Measurements from ENCODE around the gene ODC1.
A peak's percentile ranks its signal among the peaks of the same experiment; 100 is the strongest.

The ODC1 gene

DNA sequence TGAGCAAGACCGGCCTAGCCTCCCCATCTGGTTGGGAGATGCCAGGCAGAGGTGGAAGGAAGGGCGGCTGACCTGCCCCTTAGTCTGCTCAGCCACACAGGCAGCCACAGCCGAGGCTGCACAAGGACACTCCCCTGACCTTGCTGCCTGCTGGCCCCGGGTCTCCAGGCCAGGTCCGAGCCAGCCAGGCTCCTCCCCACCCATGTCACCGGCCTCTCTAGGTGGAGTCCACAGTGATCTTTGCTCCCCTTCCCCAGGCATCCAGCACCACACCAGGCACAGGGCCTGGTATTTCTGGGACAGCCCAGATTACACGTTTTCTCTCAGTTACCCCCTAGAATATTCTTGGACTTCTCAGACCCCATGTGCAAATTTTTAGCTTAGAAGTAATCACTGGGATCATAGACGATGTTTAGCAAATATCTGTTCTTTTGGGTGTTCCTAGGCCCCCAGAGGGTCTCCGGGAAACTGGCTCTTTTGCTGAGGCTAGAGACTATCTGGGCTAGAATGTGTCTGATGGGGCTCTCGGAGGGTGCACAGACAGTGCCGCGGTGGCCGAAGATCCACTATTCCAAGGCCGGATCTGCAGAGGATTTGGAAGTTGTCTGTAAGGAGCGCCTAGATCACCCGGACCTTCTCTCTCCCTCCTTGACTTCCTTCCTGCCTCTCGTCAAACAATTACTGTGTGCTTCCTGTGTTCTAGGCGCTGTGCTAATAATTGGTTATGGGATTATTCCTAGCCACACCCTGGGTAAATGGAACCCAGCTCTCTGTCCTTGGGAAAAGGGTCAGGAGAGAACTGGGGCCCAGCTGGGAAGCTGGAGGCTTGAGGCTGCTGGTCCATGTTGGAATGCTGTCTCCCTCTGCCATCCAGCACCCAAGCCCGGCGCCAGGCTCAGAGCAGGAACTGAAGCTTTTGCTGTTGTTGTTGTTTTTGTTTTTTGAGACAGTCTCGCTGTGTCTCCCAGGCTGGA lies 46.9 kb downstream of the ODC1 start:
- Histone ChIP-seq H3K9me3 (ENCODE audit: low read length) (no peaks in the 10 kb centered on the region), H3K27me3 (ENCODE audit: control insufficient read depth in 1 of 2, insufficient read depth in 2 of 2, low read length in 2 of 2) (no peaks in the 10 kb centered on the region), H3K4me3 (ENCODE audit: low read depth in 1 of 2, low read length in 2 of 2) (no peak overlapping the region), H3K36me3 (ENCODE audit: insufficient read depth, low read length) (no peaks in the 10 kb centered on the region), H3K4me1 (ENCODE audit: insufficient read depth, low read length) (peaks cover 52% of the 10 kb centered on the region), H3K27ac (ENCODE audit: low read depth, low read length) (peak overlapping the region; percentile 51), H3K9ac (ENCODE audit: low read length) (no peak overlapping the region)

GRCh38 chr2:10400568-10400977 lies 47.6 kb downstream of the ODC1 start:
- Histone ChIP-seq H3K27me3 (ENCODE audit: control insufficient read depth in 1 of 2, insufficient read depth in 2 of 2, low read length in 2 of 2) (no peaks in the 10 kb centered on the region), H3K27ac (ENCODE audit: low read depth, low read length) (peak overlapping the region; percentile 67), H3K9me3 (ENCODE audit: low read length) (no peaks in the 10 kb centered on the region), H3K4me1 (ENCODE audit: insufficient read depth, low read length) (peaks cover 45% of the 10 kb centered on the region), H3K36me3 (ENCODE audit: insufficient read depth, low read length) (no peaks in the 10 kb centered on the region), H3K4me3 (ENCODE audit: low read depth in 1 of 2, low read length in 2 of 2) (no peak overlapping the region), H3K9ac (ENCODE audit: low read length) (no peak overlapping the region)

- Histone ChIP-seq H3K27ac (ENCODE audit: low read depth, low read length) (peak overlapping the region; percentile 67), H3K4me1 (ENCODE audit: insufficient read depth, low read length) (peaks cover 39% of the 10 kb centered on the region)
Measured at GRCh38 chr2:10400002-10400401, 48.1 kb downstream of the ODC1 start.

GRCh38 chr2:10399358-10399757 lies 48.8 kb downstream of the ODC1 start:
- H3K27ac ChIP-seq (ENCODE audit: low read depth, low read length), result no peak overlapping the region

More at GRCh38 chr2:10400002-10400401, 48.1 kb downstream of the ODC1 start:
- no peaks in the 10 kb centered on the region for H3K9me3 ChIP-seq (ENCODE audit: low read length)
- no peak overlapping the region for H3K9ac ChIP-seq (ENCODE audit: low read length)
- H3K36me3 ChIP-seq (ENCODE audit: insufficient read depth, low read length), result no peaks in the 10 kb centered on the region
- no peak overlapping the region for H3K4me3 ChIP-seq (ENCODE audit: low read depth in 1 of 2, low read length in 2 of 2)
- no peaks in the 10 kb centered on the region for H3K27me3 ChIP-seq (ENCODE audit: control insufficient read depth in 1 of 2, insufficient read depth in 2 of 2, low read length in 2 of 2)

GRCh38 chr2:10398496-10398895 lies 49.6 kb downstream of the ODC1 start:
- Histone ChIP-seq H3K36me3 (ENCODE audit: insufficient read depth, low read length) (no peaks in the 10 kb centered on the region), H3K27ac (ENCODE audit: low read depth, low read length) (no peak overlapping the region), H3K4me1 (ENCODE audit: insufficient read depth, low read length) (peaks cover 24% of the 10 kb centered on the region), H3K27me3 (ENCODE audit: control insufficient read depth in 1 of 2, insufficient read depth in 2 of 2, low read length in 2 of 2) (no peaks in the 10 kb centered on the region), H3K4me3 (ENCODE audit: low read depth in 1 of 2, low read length in 2 of 2) (no peak overlapping the region), H3K9ac (ENCODE audit: low read length) (no peak overlapping the region), H3K9me3 (ENCODE audit: low read length) (no peaks in the 10 kb centered on the region)

More at GRCh38 chr2:10399358-10399757, 48.8 kb downstream of the ODC1 start:
- Histone ChIP-seq H3K9me3 (ENCODE audit: low read length) (no peaks in the 10 kb centered on the region), H3K4me3 (ENCODE audit: low read depth in 1 of 2, low read length in 2 of 2) (no peak overlapping the region), H3K36me3 (ENCODE audit: insufficient read depth, low read length) (no peaks in the 10 kb centered on the region), H3K27me3 (ENCODE audit: control insufficient read depth in 1 of 2, insufficient read depth in 2 of 2, low read length in 2 of 2) (no peaks in the 10 kb centered on the region), H3K9ac (ENCODE audit: low read length) (no peak overlapping the region), H3K4me1 (ENCODE audit: insufficient read depth, low read length) (peaks cover 32% of the 10 kb centered on the region)

DNA sequence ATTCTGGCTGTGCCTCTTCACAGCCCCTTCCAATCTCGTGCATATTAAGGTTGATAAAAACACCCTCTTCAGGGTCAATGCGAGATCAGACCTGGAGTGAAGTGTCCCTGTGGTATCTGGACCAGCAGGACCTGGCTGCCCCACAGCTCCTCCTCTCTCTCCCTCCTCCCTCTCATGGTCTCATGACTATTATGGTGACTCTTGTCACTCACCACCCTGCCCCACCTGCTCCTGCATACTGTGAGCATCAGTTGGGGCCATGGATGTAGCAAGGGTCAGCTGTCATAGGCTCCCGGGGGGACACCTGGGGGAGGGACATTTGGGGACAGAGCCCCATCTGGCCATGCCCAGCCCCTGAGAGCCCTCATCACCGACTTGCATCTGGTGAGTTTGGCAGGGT lies 50.2 kb downstream of the ODC1 start:
- no peak overlapping the region for H3K4me3 ChIP-seq (ENCODE audit: low read depth in 1 of 2, low read length in 2 of 2)
- H3K27me3 ChIP-seq (ENCODE audit: control insufficient read depth in 1 of 2, insufficient read depth in 2 of 2, low read length in 2 of 2), result no peaks in the 10 kb centered on the region
- no peaks in the 10 kb centered on the region for H3K9me3 ChIP-seq (ENCODE audit: low read length)
- peaks cover 22% of the 10 kb centered on the region for H3K4me1 ChIP-seq (ENCODE audit: insufficient read depth, low read length)
- no peaks in the 10 kb centered on the region for H3K36me3 ChIP-seq (ENCODE audit: insufficient read depth, low read length)
- no peak overlapping the region for H3K9ac ChIP-seq (ENCODE audit: low read length)
- no peak overlapping the region for H3K27ac ChIP-seq (ENCODE audit: low read depth, low read length)

GRCh38 chr2:10397297-10397875 lies 50.7 kb downstream of the ODC1 start:
- H3K27ac ChIP-seq (ENCODE audit: low read depth, low read length), result no peak overlapping the region
- H3K4me1 ChIP-seq (ENCODE audit: insufficient read depth, low read length), result peaks cover 17% of the 10 kb centered on the region
- no peak overlapping the region for H3K9ac ChIP-seq (ENCODE audit: low read length)
- H3K4me3 ChIP-seq (ENCODE audit: low read depth in 1 of 2, low read length in 2 of 2), result no peak overlapping the region
- no peaks in the 10 kb centered on the region for H3K9me3 ChIP-seq (ENCODE audit: low read length)
- H3K27me3 ChIP-seq (ENCODE audit: control insufficient read depth in 1 of 2, insufficient read depth in 2 of 2, low read length in 2 of 2), result no peaks in the 10 kb centered on the region
- no peaks in the 10 kb centered on the region for H3K36me3 ChIP-seq (ENCODE audit: insufficient read depth, low read length)

DNA sequence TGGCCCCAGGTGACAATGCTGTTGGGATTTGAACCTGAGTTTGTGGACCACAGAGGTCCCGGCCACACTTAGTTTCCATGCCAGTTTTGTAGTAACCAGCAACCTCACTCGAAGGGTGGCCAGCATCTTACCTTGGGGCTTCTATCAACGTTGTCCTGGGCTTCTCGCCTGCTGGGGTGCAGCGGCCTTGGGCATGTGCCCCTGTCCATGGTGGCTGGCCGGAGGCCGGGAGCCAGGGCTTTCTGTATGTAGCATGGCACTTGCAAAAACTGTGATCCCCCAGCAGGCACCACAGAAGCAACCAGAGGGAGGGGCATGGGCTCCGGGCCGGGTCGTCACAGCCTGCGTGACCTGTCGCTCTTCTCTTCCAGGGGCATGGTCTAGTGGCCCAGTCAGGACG lies 51.7 kb downstream of the ODC1 start:
- H3K4me1 ChIP-seq (ENCODE audit: insufficient read depth, low read length), result peaks cover 9% of the 10 kb centered on the region
- no peaks in the 10 kb centered on the region for H3K9me3 ChIP-seq (ENCODE audit: low read length)
- no peak overlapping the region for H3K4me3 ChIP-seq (ENCODE audit: low read depth in 1 of 2, low read length in 2 of 2)
- no peaks in the 10 kb centered on the region for H3K27me3 ChIP-seq (ENCODE audit: control insufficient read depth in 1 of 2, insufficient read depth in 2 of 2, low read length in 2 of 2)
- H3K9ac ChIP-seq (ENCODE audit: low read length), result no peak overlapping the region
- no peak overlapping the region for H3K27ac ChIP-seq (ENCODE audit: low read depth, low read length)
- no peaks in the 10 kb centered on the region for H3K36me3 ChIP-seq (ENCODE audit: insufficient read depth, low read length)

GRCh38 chr2:10395893-10396292 lies 52.2 kb downstream of the ODC1 start:
- H3K4me1 ChIP-seq (ENCODE audit: insufficient read depth, low read length), result peaks cover 5% of the 10 kb centered on the region
- H3K9me3 ChIP-seq (ENCODE audit: low read length), result no peaks in the 10 kb centered on the region
- no peak overlapping the region for H3K27ac ChIP-seq (ENCODE audit: low read depth, low read length)
- H3K4me3 ChIP-seq (ENCODE audit: low read depth in 1 of 2, low read length in 2 of 2), result no peak overlapping the region
- no peak overlapping the region for H3K9ac ChIP-seq (ENCODE audit: low read length)
- no peaks in the 10 kb centered on the region for H3K36me3 ChIP-seq (ENCODE audit: insufficient read depth, low read length)
- no peaks in the 10 kb centered on the region for H3K27me3 ChIP-seq (ENCODE audit: control insufficient read depth in 1 of 2, insufficient read depth in 2 of 2, low read length in 2 of 2)

- H3K4me3 ChIP-seq (ENCODE audit: low read depth in 1 of 2, low read length in 2 of 2), result no peak overlapping the region
- no peaks in the 10 kb centered on the region for H3K9me3 ChIP-seq (ENCODE audit: low read length)
- H3K27ac ChIP-seq (ENCODE audit: low read depth, low read length), result no peak overlapping the region
- H3K27me3 ChIP-seq (ENCODE audit: control insufficient read depth in 1 of 2, insufficient read depth in 2 of 2, low read length in 2 of 2), result no peaks in the 10 kb centered on the region
- no peak overlapping the region for H3K9ac ChIP-seq (ENCODE audit: low read length)
- H3K36me3 ChIP-seq (ENCODE audit: insufficient read depth, low read length), result no peaks in the 10 kb centered on the region
- peaks cover 10% of the 10 kb centered on the region for H3K4me1 ChIP-seq (ENCODE audit: insufficient read depth, low read length)
Measured at GRCh38 chr2:10393640-10393982, 54.5 kb downstream of the ODC1 start.

GRCh38 chr2:10392951-10393639 lies 55.0 kb downstream of the ODC1 start:
- H3K4me3 ChIP-seq (ENCODE audit: low read depth in 1 of 2, low read length in 2 of 2), result no peak overlapping the region
- H3K4me1 ChIP-seq (ENCODE audit: insufficient read depth, low read length), result peaks cover 10% of the 10 kb centered on the region
- no peaks in the 10 kb centered on the region for H3K36me3 ChIP-seq (ENCODE audit: insufficient read depth, low read length)
- H3K9me3 ChIP-seq (ENCODE audit: low read length), result no peaks in the 10 kb centered on the region
- H3K27me3 ChIP-seq (ENCODE audit: control insufficient read depth in 1 of 2, insufficient read depth in 2 of 2, low read length in 2 of 2), result no peaks in the 10 kb centered on the region
- no peak overlapping the region for H3K9ac ChIP-seq (ENCODE audit: low read length)
- H3K27ac ChIP-seq (ENCODE audit: low read depth, low read length), result no peak overlapping the region
